Cardiac fibroblast (primary cell): Measurements from ENCODE around the gene ZNF888.
"Not testable (repeated sequence)": the region's sequence is repeated elsewhere in the genome, so short reads cannot be mapped to it uniquely, and the experiment has no call there.

Source experiments
- DNase-seq, 2 donors: peaks; one replicate each; pipeline versions ENCODE4 v3.0.0 to v3.0.0-alpha.2; 2010; ENCODE audit warnings: low read depth in 2 of 2
- H3K4me3 ChIP-seq, 2 donors: replicated peaks in 1 of 2; 1 replicate in 1 of 2; 2 replicates in 1 of 2; pipeline ENCODE4 v1.5.1; 2011; ENCODE audit warnings: low read depth in 2 of 2, low read length in 2 of 2, mild to moderate bottlenecking in 2 of 2, moderate library complexity in 1 of 2
- CTCF ChIP-seq: IDR thresholded peaks from one replicate; pipeline ENCODE4 v1.5.1; 2011; ENCODE audit warnings: low read depth, mild to moderate bottlenecking, low read length, inconsistent platforms

ZNF888 gene

GRCh38 chr19:52901842-52902241 is 21.4 kb downstream of the ZNF888 start:
- DNase-seq, result no peak

GRCh38 chr19:52898596-52898995 is 24.6 kb downstream of the ZNF888 start:
- not testable (repeated sequence) for H3K4me3 ChIP-seq, DNase-seq

More at GRCh38 chr19:52901842-52902241, 21.4 kb downstream of the ZNF888 start:
- no peak for TF ChIP-seq CTCF
- no peak overlapping the region for H3K4me3 ChIP-seq

GRCh38 chr19:52898101-52898500 is 25.1 kb downstream of the ZNF888 start:
- no peak for TF ChIP-seq CTCF
- H3K4me3 ChIP-seq, result peak overlapping the region in 1 of 2 donors; percentile 74
- DNase-seq, result no peak

DNA sequence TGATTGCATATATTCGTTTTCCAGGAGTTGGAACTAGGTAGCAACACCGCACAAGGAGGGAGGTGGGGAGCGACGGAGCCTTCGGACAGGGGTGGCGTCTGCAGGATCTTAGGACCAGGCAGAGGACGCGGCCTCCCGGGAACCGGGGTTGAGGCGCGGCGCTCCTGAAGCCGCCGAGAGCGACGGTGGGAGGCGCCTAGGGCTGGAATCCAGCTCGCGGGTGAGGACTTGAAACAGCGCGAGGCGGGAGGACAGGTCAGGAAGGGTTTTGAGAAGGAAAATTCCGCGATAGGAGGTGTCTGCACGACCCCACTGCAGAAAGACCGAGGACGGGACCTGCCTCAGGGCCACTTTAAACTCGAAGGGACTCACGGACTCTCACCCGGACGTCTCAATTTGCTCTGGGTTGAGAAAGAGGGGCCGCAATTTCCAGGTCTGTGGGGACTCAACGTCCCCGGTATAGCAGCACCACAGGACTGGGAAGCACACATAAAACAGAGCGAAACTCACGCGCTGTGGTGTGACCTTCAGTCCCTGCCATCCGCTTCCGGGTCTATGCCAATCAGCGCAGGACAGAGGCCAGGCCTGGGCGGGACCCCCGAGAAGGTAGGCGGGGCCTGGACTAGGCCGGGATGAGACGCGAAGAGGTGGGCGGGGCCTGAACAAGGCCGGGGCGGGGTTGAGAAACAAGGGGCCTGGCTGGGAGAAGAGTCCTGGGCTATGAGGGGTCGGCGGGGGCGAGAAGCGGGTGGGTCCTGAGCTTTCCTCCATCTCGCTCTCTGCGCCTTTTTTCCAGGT is 25.9 kb downstream of the ZNF888 start, which contains the start of gene ZNF320:
Gene ZNF320 (minus strand): TSS at position 498 of the 798 bp plus-strand sequence. CDS start 7,380 bp downstream, outside the sequence.
- peak; percentile 93 to 94 for DNase-seq
- H3K4me3 ChIP-seq, result peak within 1 kb of the TSS; percentile 74 to 82
- TF ChIP-seq CTCF, result no peak

- no peak for TF ChIP-seq CTCF
- H3K4me3 ChIP-seq, result peak overlapping the region; percentile 74 to 82
- DNase-seq, result peak; percentile 22 to 33
Observed at GRCh38 chr19:52896431-52897137, 26.6 kb downstream of the ZNF888 start.

DNA sequence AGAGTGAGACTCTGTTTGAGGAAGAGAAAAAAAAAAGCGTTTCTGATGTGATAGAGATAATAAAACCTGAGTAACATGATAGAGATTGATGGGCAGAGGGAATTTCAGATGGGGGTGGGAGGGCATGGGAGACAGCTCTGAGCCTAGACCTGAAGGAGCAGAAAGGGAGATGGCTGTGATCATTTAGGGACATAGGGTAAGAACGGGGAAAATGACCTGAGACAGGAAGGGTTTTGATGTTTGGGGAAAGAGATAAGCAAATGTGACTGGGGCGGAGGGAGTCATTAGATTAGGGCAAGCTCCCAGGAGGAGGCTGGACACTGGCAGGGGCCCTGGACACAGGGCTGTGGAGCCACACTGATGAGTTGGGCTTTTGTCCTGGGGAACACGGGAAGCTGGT is 31.9 kb downstream of the ZNF888 start:
- no peak for DNase-seq
- no peak overlapping the region for H3K4me3 ChIP-seq
- TF ChIP-seq CTCF, result no peak

GRCh38 chr19:52889931-52890330 is 33.3 kb downstream of the ZNF888 start:
- no peak for TF ChIP-seq CTCF
- no peak for DNase-seq

More at GRCh38 chr19:52889931-52890330, 33.3 kb downstream of the ZNF888 start:
- H3K4me3 ChIP-seq, result no peak overlapping the region
